Rectal smooth muscle tissue (tissue), 1 donor: ENCODE results near the gene ATF7IP2.
"Not testable (repeated sequence)": the region's sequence is repeated elsewhere in the genome, so short reads cannot be mapped to it uniquely, and the experiment has no call there.

ENCODE experiments used
- H3K27ac ChIP-seq: one replicate; pipeline ENCODE4 v1.7.0; 2013; ENCODE audit warnings: low read depth, low read length, inconsistent platforms
- H3K27me3 ChIP-seq: one replicate; pipeline ENCODE4 v1.7.0; 2013; ENCODE audit warnings: low read length; ENCODE audit not compliant: control insufficient read depth, insufficient read depth
- H3K36me3 ChIP-seq: one replicate; pipeline ENCODE4 v1.7.0; 2013; ENCODE audit warnings: low read length; ENCODE audit not compliant: control insufficient read depth, insufficient read depth
- H3K4me1 ChIP-seq: one replicate; pipeline ENCODE4 v1.7.0; 2013; ENCODE audit warnings: low read length; ENCODE audit not compliant: control insufficient read depth, insufficient read depth
- H3K4me3 ChIP-seq: one replicate; pipeline ENCODE4 v1.7.0; 2013; ENCODE audit warnings: low read length
- H3K9ac ChIP-seq: one replicate; pipeline ENCODE4 v1.7.0; 2013; ENCODE audit warnings: low read length

Gene ATF7IP2

DNA sequence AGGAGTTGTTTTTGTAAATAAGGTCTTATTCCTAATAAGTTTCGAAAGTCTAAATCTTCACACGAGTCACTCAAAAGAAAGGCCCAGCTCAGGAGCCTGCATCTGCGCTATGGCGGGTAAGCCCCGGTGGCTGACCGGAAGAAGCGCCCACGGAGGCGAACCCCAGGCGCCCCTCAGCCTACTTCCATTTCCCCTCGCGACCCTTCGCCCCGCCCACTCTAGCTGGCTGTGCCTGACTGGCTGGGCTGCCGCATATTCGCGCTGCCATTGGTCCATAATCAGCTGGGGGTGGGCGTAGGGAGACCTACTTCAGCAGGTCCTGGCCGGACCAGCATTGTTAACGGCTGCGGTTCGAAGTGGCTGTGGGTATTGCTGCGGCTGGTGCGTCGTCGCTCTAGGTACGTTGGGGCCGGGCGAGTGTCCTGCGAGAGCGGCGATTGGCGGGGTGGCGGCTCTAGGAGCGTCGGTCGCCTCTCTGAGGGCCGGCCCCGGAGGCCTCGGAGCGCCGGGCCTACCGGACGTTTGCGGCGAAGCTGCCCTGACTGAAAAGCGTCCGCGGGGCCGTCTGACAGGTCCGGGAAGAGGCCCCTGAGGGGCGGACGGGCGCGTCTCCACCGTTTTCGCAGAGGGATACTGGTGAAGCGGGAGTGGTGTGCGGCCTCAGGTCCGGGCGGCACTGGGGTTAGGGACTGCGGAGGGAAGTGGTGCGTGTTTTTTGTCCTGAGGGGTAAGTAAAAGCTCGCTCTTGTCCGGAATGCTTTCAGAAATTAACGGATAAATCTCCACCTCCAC lies at the start of gene ATF7IP2:
Gene ATF7IP2 (plus strand): TSS at position 337 of the 792 bp plus-strand sequence. CDS start 44,560 bp downstream, outside the sequence.
- H3K27ac ChIP-seq: peak within 1 kb of the TSS; percentile 74
- H3K9ac ChIP-seq: peak within 1 kb of the TSS; percentile 10

GRCh38 chr16:10338426-10338825 lies 47.4 kb upstream of the ATF7IP2 start:
- Histone ChIP-seq H3K9ac (no peak overlapping the region), H3K36me3 (no peaks in the 10 kb centered on the region), H3K4me3 (no peak overlapping the region), H3K27ac (peak overlapping the region; percentile 56), H3K27me3 (no peaks in the 10 kb centered on the region), H3K4me1 (no peaks in the 10 kb centered on the region)

More for the DNA sequence above, at the start of gene ATF7IP2:
- no peaks in the 10 kb centered on the region for H3K27me3 ChIP-seq
- H3K4me1 ChIP-seq: peaks cover 3% of the 10 kb centered on the region
- H3K4me3 ChIP-seq: peak within 1 kb of the TSS; percentile 70
- H3K36me3 ChIP-seq: peaks cover 2% of the 10 kb centered on the region

DNA sequence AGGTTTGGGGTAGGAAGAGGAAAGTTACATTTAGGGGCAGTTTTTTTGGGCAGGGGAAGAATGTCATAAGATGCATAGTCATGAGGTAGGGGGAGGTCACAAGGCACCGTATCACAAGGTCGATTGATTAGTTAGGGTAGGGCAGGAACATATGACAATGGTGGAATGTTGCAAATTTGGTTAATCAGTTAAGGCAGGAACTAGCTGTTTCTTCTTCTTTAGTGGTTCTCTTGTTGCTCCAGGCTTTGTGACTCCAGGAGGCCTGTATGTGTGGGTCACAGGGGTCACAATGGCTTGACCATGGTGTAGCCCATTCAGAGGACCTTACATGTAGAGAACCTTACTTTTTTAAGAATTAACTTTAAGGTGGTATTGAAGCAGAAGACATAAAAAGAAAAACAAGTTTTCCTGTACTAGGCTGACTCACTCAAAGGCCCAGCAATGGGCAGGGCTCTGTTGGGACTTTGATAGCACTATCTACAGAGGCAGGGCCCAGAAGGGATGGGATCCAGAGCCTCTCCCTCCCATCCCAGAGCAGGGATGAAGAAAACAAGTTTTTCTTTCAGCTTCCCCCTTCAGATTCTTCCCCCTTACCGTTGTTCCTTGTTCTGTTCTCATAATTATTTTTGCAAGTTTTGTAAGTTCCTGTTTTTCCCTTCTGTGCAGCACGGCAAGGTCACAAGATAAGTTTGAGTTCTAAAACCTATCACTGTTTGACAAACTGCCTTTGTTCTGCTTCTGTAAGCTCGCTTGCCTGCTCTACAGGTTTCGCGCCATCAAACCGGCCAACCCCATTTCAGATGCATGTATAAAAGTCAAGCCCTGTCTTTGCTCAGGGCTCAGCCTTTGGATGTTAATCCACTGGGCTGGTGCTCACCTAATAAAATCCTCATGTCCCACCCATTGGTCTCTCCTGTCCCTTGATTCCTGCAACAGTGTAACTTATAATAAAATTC lies 45.8 kb upstream of the ATF7IP2 start:
- Histone ChIP-seq H3K4me3 (no peak overlapping the region), H3K4me1 (no peaks in the 10 kb centered on the region), H3K27ac (no peak overlapping the region), H3K27me3 (no peaks in the 10 kb centered on the region), H3K36me3 (no peaks in the 10 kb centered on the region), H3K9ac (no peak overlapping the region)

DNA sequence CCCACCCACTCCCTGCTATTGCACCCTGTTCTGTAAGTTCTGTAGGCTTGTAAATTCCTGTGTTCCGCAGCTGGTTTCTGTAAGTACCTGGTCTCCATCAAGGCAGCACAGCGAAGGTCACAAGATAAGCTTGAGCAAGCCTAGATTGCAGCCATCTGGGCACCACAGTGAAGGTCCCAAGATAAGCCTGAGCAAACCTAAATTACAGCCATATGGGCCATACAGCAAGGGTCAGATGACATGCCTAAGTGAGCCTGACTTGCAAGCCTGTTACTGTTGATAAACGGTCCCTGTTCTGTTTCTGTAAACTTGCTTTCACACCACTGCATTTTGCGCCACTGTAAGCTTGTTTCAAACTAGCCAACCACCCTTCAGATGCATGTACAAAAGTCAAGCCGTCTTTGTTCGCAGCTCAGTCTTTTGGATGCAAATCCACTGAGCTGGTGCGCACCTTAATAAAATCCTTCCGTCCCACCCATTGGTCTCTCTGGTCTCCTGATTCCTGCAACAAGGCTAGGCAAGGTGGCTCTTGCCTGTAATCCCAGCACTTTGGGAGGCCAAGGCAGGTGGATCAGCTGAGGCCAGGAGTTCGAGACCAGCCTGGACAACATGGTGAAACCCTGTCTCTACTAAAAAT lies 42.6 kb upstream of the ATF7IP2 start:
- Histone ChIP-seq H3K36me3 (no peaks in the 10 kb centered on the region), H3K4me3 (no peak overlapping the region), H3K27ac (peak overlapping the region; percentile 66), H3K4me1 (no peaks in the 10 kb centered on the region), H3K9ac (no peak overlapping the region), H3K27me3 (no peaks in the 10 kb centered on the region)

GRCh38 chr16:10344699-10345098 lies 41.2 kb upstream of the ATF7IP2 start:
- H3K36me3 ChIP-seq, H3K9ac ChIP-seq, H3K27ac ChIP-seq, H3K4me3 ChIP-seq, H3K4me1 ChIP-seq, H3K27me3 ChIP-seq: not testable (repeated sequence)

GRCh38 chr16:10345629-10346028 lies 40.2 kb upstream of the ATF7IP2 start:
- Histone ChIP-seq H3K4me3 (no peak overlapping the region), H3K27ac (no peak overlapping the region), H3K36me3 (no peaks in the 10 kb centered on the region), H3K4me1 (no peaks in the 10 kb centered on the region), H3K27me3 (no peaks in the 10 kb centered on the region), H3K9ac (no peak overlapping the region)

DNA sequence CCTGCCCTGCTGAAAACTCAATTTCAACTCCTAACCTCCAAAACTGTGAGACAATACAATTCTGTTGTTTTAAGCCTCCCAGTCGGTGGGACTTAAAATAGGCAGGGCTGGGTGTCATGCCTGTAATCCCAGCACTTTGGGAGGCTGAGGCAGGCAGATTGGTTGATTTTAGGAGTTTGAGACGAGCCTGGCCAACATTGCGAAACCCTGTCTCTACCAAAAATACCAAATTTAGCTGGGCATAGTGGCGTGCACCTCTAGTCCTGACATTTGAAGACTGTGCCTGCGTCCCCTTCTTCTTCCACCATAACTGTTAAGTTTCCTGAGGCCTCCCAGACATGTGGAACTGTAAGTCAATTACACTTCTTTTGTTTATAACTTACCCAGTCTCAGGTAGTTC lies 36.0 kb upstream of the ATF7IP2 start:
- Histone ChIP-seq H3K9ac (no peak overlapping the region), H3K27ac (no peak overlapping the region), H3K27me3 (no peaks in the 10 kb centered on the region), H3K4me3 (no peak overlapping the region), H3K4me1 (no peaks in the 10 kb centered on the region), H3K36me3 (no peaks in the 10 kb centered on the region)

- no peak overlapping the region for H3K27ac ChIP-seq
- no peak overlapping the region for H3K4me3 ChIP-seq
- no peaks in the 10 kb centered on the region for H3K36me3 ChIP-seq
- H3K4me1 ChIP-seq: no peaks in the 10 kb centered on the region
- no peaks in the 10 kb centered on the region for H3K27me3 ChIP-seq
- H3K9ac ChIP-seq: no peak overlapping the region
Measured at GRCh38 chr16:10352262-10352661, 33.6 kb upstream of the ATF7IP2 start.

DNA sequence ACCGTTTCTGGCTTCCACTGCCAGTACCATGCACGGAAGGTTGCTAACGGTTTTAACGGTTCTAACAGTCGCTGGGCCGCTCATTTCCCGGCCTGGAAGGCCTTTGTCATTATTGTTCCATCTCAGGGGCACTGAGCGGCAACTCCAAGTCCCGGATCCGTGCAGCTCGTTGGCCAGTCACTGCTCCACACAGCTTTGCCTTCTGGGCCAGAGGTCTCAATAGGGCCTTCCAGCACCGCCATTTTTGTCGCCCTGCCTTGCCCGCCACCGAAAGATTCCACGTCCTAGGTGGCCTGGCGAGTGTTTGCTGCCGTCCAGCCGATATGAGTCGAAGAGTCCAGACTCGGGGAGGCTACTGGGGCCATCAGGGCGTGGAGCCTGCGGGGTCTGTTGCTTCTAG lies 30.3 kb upstream of the ATF7IP2 start:
- H3K27ac ChIP-seq: no peak overlapping the region
- H3K4me1 ChIP-seq: no peaks in the 10 kb centered on the region
- H3K36me3 ChIP-seq: no peaks in the 10 kb centered on the region
- H3K27me3 ChIP-seq: no peaks in the 10 kb centered on the region
- H3K4me3 ChIP-seq: no peak overlapping the region
- no peak overlapping the region for H3K9ac ChIP-seq

DNA sequence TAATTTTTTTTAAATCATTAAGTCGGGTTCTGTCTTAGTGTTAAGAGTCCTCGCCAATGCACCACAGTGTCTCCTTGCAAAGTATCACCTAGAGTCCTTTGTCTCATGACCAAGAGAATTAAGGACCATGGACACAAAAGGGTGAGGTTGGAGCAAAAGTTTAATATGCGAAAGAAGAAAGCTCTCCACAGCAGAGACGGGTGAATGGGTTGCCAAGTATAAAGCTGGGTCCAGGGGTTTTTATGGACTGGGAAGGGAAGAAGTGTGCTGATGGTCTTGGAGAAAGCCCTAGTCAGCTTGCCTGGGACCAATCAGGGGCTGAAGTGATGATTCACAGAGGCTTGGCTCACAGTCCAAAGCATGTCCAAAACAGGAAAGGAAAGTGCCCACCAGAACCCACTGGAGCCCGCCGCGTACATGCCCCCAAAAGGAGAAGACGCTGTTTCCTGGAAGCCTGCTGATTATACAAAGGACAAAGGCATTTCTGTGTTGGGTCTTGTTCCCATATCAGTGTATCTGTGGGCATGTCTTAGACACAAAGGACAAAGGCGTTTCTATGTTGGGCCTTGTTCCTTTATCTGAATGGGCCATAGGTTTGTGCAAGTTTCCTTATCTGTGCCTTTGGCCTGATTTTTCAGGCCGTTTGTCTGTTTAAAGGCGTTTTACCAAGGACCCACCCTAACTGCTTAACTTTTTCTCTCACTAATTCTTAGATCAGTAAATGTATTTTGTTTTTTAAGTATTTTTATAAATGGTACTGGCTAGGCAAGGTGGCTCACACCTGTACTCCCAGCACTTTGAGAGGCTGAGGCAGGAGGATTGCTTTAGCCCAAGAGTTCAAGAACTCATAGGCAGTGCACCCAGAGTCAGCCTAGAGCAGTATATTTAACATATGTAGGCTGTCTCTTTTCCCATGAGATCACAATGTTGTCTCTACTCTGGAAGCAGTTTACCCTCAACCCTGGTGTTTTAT lies 28.7 kb upstream of the ATF7IP2 start:
- H3K4me3 ChIP-seq: no peak overlapping the region
- no peaks in the 10 kb centered on the region for H3K27me3 ChIP-seq
- H3K36me3 ChIP-seq: no peaks in the 10 kb centered on the region
- no peak overlapping the region for H3K9ac ChIP-seq
- H3K4me1 ChIP-seq: no peaks in the 10 kb centered on the region
- H3K27ac ChIP-seq: no peak overlapping the region

DNA sequence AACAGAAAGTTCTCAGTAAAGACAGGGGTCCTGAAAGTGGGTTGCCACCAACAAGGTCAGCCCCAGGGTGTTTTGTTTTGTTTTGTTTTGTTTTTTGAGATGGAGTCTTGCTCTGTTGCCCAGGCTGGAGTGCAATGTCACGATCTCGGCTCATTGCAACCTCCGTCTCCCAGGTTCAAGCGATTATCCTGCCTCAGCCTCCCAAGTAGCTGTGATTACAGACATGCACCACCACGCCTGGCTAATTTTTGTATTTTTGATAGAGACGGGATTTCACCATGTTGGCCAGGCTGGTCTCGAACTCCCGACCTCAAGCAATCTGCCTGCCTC lies 24.1 kb upstream of the ATF7IP2 start:
- H3K36me3 ChIP-seq, H3K27me3 ChIP-seq, H3K4me3 ChIP-seq, H3K9ac ChIP-seq, H3K4me1 ChIP-seq, H3K27ac ChIP-seq: not testable (repeated sequence)
